Osteoblast (primary cell): ENCODE results near the gene MYO18B. TPM values are rescaled to one million over a fixed set of nuclear protein-coding genes. Genes with fewer than 3 reads are reported as not detected.

Experiments
- DNase-seq: peaks from one replicate; pipeline ENCODE4 v3.0.0; 2011; ENCODE audit warnings: low spot score, mixed read lengths; ENCODE audit not compliant: insufficient read length; ENCODE audit errors: missing footprints
- H2AFZ ChIP-seq: 2 replicates; pipeline ENCODE4 v1.6.0; 2011; ENCODE audit warnings: mild to moderate bottlenecking, low read length
- H3K27ac ChIP-seq: 2 replicates; pipeline ENCODE4 v1.5.1; 2011; ENCODE audit warnings: mild to moderate bottlenecking, low read depth, low read length, moderate library complexity
- H3K27me3 ChIP-seq: 2 replicates; pipeline ENCODE4 v1.6.0; 2012; ENCODE audit warnings: mild to moderate bottlenecking, control low read depth, inconsistent platforms, low read length, moderate library complexity; ENCODE audit not compliant: insufficient read depth
- H3K36me3 ChIP-seq: 2 replicates; pipeline ENCODE4 v1.5.1; 2011; ENCODE audit warnings: mild to moderate bottlenecking, low read length, control low read depth, moderate library complexity; ENCODE audit not compliant: insufficient read depth
- H3K4me1 ChIP-seq: 2 replicates; pipeline ENCODE4 v1.5.1; 2011; ENCODE audit warnings: mild to moderate bottlenecking, low read length, control low read depth, moderate library complexity; ENCODE audit not compliant: insufficient read depth
- H3K4me2 ChIP-seq: 2 replicates; pipeline ENCODE4 v1.6.0; 2011; ENCODE audit warnings: mild to moderate bottlenecking, low read length; ENCODE audit not compliant: insufficient read depth
- H3K4me3 ChIP-seq: fragments of 200-600 bp; sonication (generic); 3 replicates; pipeline ENCODE4 v1.5.1; 2012; ENCODE audit warnings: mild to moderate bottlenecking, low read length, inconsistent platforms; ENCODE audit not compliant: insufficient read depth
- H3K79me2 ChIP-seq: 2 replicates; pipeline ENCODE4 v1.6.0; 2012; ENCODE audit warnings: mild to moderate bottlenecking, low read length, control low read depth, inconsistent platforms; ENCODE audit not compliant: insufficient read depth
- H3K9me3 ChIP-seq: 2 replicates; pipeline ENCODE4 v1.5.1; 2011; ENCODE audit warnings: low read depth, low read length, control low read depth
- H4K20me1 ChIP-seq: 2 replicates; pipeline ENCODE4 v1.6.0; 2012; ENCODE audit warnings: mild to moderate bottlenecking, low read length, control low read depth; ENCODE audit not compliant: insufficient read depth
- total RNA-seq: library from RNA; depleted of rRNA; stranded (reverse); fragments of >200 nt; gene quantifications from 2 replicates; pipeline ENCODE4 v1.2.3, GENCODE V29; 2012
- TF ChIP-seq, protein P1 (sequence below): IDR thresholded peaks from 2 replicates; pipeline ENCODE4 v1.5.1; 2011; ENCODE audit warnings: mild to moderate bottlenecking, low read depth, low read length, moderate library complexity; ENCODE audit errors: extremely low read depth

MYO18B gene
- total RNA-seq, 1 donor = under 0.01 TPM

- H3K4me2 ChIP-seq = peak overlapping the region; percentile 67
- H3K9me3 ChIP-seq = no peaks in the 10 kb centered on the region
- no peak overlapping the region for H2AFZ ChIP-seq
- peak overlapping the region; percentile 16 for H3K4me3 ChIP-seq
- peak overlapping the region; percentile 91 for H3K27ac ChIP-seq
- no peaks in the 10 kb centered on the region for H3K79me2 ChIP-seq
- DNase-seq = peak; percentile 96
- H3K36me3 ChIP-seq = no peaks in the 10 kb centered on the region
- H3K27me3 ChIP-seq = no peaks in the 10 kb centered on the region
- H4K20me1 ChIP-seq = no peaks in the 10 kb centered on the region
- TF ChIP-seq, protein P1, sequence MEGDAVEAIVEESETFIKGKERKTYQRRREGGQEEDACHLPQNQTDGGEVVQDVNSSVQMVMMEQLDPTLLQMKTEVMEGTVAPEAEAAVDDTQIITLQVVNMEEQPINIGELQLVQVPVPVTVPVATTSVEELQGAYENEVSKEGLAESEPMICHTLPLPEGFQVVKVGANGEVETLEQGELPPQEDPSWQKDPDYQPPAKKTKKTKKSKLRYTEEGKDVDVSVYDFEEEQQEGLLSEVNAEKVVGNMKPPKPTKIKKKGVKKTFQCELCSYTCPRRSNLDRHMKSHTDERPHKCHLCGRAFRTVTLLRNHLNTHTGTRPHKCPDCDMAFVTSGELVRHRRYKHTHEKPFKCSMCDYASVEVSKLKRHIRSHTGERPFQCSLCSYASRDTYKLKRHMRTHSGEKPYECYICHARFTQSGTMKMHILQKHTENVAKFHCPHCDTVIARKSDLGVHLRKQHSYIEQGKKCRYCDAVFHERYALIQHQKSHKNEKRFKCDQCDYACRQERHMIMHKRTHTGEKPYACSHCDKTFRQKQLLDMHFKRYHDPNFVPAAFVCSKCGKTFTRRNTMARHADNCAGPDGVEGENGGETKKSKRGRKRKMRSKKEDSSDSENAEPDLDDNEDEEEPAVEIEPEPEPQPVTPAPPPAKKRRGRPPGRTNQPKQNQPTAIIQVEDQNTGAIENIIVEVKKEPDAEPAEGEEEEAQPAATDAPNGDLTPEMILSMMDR = no peak
- H3K4me1 ChIP-seq = peaks cover 24% of the 10 kb centered on the region
Observed at GRCh38 chr22:25759825-25760231, 17.8 kb downstream of the MYO18B start.

GRCh38 chr22:25760294-25760693 lies 18.3 kb downstream of the MYO18B start:
- H3K27ac ChIP-seq = peak overlapping the region; percentile 91
- no peaks in the 10 kb centered on the region for H3K9me3 ChIP-seq
- H3K4me3 ChIP-seq = no peak overlapping the region
- peak overlapping the region; percentile 28 for H3K4me2 ChIP-seq
- DNase-seq = peak; percentile 26
- peaks cover 22% of the 10 kb centered on the region for H3K4me1 ChIP-seq
- no peak overlapping the region for H2AFZ ChIP-seq
- no peaks in the 10 kb centered on the region for H3K27me3 ChIP-seq
- H3K79me2 ChIP-seq = no peaks in the 10 kb centered on the region
- no peaks in the 10 kb centered on the region for H3K36me3 ChIP-seq
- H4K20me1 ChIP-seq = no peaks in the 10 kb centered on the region
- TF ChIP-seq, protein P1 = no peak

- Histone ChIP-seq H3K9me3 (no peaks in the 10 kb centered on the region), H3K27ac (peak overlapping the region; percentile 91), H3K4me3 (no peak overlapping the region), H3K4me2 (no peak overlapping the region), H3K36me3 (no peaks in the 10 kb centered on the region), H4K20me1 (no peaks in the 10 kb centered on the region), H3K79me2 (no peaks in the 10 kb centered on the region), H3K4me1 (peaks cover 20% of the 10 kb centered on the region), H2AFZ (no peak overlapping the region), H3K27me3 (no peaks in the 10 kb centered on the region)
- DNase-seq = peak; percentile 4
- TF ChIP-seq, protein P1 = no peak
Observed at GRCh38 chr22:25760848-25761595, 19.0 kb downstream of the MYO18B start.

GRCh38 chr22:25762147-25762546 lies 20.2 kb downstream of the MYO18B start:
- no peaks in the 10 kb centered on the region for H3K27me3 ChIP-seq
- H4K20me1 ChIP-seq = no peaks in the 10 kb centered on the region
- H3K4me3 ChIP-seq = no peak overlapping the region
- peak; percentile 31 for DNase-seq
- no peaks in the 10 kb centered on the region for H3K79me2 ChIP-seq
- H3K4me2 ChIP-seq = no peak overlapping the region
- no peak overlapping the region for H3K27ac ChIP-seq
- H3K9me3 ChIP-seq = peaks cover 8% of the 10 kb centered on the region
- H3K4me1 ChIP-seq = peaks cover 20% of the 10 kb centered on the region
- TF ChIP-seq, protein P1 = no peak
- peak overlapping the region; percentile 29 for H2AFZ ChIP-seq
- no peaks in the 10 kb centered on the region for H3K36me3 ChIP-seq
